ENCODE results near the gene FRAS1. TPM values are rescaled to one million over a fixed set of nuclear protein-coding genes. Genes with fewer than 3 reads are reported as not detected.

Gene FRAS1
- total and polyA plus RNA-seq, 9 of the 15 experiments (the other 6 are each of a cell fraction or from before 2014, with no cell fraction given), result under 0.01 to 0.11 (median 0.04) TPM; not detected in 2

DNA sequence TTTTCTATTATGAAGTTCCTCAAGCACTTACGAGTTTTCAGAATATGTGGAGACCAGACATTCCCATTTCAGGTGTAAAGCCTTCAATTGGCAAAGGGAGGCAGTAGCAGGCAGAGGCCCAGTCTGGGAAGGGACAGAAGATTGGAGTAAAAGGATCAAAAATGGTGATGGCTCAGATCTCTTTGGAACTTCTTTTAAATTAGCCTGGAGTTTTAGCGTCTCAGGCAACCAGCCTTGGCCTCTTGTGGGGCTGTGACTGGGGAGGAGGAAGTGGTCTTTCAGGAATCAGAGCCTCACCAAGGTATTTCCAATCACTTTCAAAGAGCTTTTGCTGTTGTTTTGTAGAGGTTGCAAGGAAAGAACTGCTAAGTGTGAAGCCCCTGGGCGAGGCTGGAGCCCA, 239.1 kb downstream of the FRAS1 start:
- 0% methylated on average over 3 of the region's 3 CpGs for WGBS (ENCODE audit: insufficient coverage, low coverage, missing lambda C conversion rate)
- no peaks in the 10 kb centered on the region for H3K36me3 ChIP-seq (ENCODE audit: control insufficient read depth, insufficient read depth, low read length)
- H3K4me3 ChIP-seq, result no peak overlapping the region
- H3K4me2 ChIP-seq (ENCODE audit: insufficient read depth, low read length), result no peak overlapping the region
- peaks cover 0 to 6% of the 10 kb centered on the region in 2 experiments; a peak in 2 of 5 replicates for H3K27me3 ChIP-seq (ENCODE audit: control insufficient read depth in 2 of 2, insufficient read depth in 2 of 2, low read length in 2 of 2)
- H3K79me2 ChIP-seq (ENCODE audit: control insufficient read depth, insufficient read depth, low read length), result no peaks in the 10 kb centered on the region
- no peak for DNase-seq (ENCODE audit: extremely low read depth in 1 of 4, low spot score in 3 of 4)
- no TSS peak for BruUV-seq (replicated peaks)
- TF ChIP-seq, protein P1, sequence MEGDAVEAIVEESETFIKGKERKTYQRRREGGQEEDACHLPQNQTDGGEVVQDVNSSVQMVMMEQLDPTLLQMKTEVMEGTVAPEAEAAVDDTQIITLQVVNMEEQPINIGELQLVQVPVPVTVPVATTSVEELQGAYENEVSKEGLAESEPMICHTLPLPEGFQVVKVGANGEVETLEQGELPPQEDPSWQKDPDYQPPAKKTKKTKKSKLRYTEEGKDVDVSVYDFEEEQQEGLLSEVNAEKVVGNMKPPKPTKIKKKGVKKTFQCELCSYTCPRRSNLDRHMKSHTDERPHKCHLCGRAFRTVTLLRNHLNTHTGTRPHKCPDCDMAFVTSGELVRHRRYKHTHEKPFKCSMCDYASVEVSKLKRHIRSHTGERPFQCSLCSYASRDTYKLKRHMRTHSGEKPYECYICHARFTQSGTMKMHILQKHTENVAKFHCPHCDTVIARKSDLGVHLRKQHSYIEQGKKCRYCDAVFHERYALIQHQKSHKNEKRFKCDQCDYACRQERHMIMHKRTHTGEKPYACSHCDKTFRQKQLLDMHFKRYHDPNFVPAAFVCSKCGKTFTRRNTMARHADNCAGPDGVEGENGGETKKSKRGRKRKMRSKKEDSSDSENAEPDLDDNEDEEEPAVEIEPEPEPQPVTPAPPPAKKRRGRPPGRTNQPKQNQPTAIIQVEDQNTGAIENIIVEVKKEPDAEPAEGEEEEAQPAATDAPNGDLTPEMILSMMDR (IDR thresholded peaks at IDR 0.05 in 2 of 3, conservative IDR thresholded peaks at IDR 0.05 in 1 of 3; ENCODE audit: insufficient read depth in 2 of 3, low read depth in 1 of 3, low read length in 3 of 3), result peak in 2 of 3 experiments; percentile 9 to 12; a peak in 1 of 6 replicates
- TF ChIP-seq YY1 (IDR thresholded peaks at IDR 0.05; ENCODE audit: borderline replicate concordance in 1 of 3, control insufficient read depth in 1 of 3, extremely low read depth in 1 of 3, insufficient read depth in 3 of 3, insufficient read length in 1 of 3, insufficient replicate concordance in 2 of 3, low read depth in 1 of 3, low read length in 2 of 3), result no peak
- no peak for ATAC-seq
- H3K9me3 ChIP-seq (replicated peaks; ENCODE audit: control insufficient read depth, insufficient read depth, low read depth, low read length), result no peaks in the 10 kb centered on the region
- H3K9ac ChIP-seq (ENCODE audit: insufficient read depth in 1 of 2, low read depth in 2 of 2, low read length in 2 of 2), result no peak overlapping the region
- H2AFZ ChIP-seq (ENCODE audit: low read depth, low read length), result no peak overlapping the region
- intact Hi-C loops (cut with micrococcal nuclease), result no loop called here
- POLR2A ChIA-PET, result no interaction called here
- no peaks in the 10 kb centered on the region for H4K20me1 ChIP-seq (replicated peaks; ENCODE audit: control insufficient read depth, insufficient read depth, low read length)
- in situ Hi-C loops (cut with MboI), result no loop called here
- no peak for FAIRE-seq
- H3K4me1 ChIP-seq (replicated peaks in 1 of 2; ENCODE audit: control insufficient read depth in 2 of 2, insufficient read depth in 2 of 2, low read length in 2 of 2), result no peaks in the 10 kb centered on the region
- H3K27ac ChIP-seq (ENCODE audit: extremely low read depth, low read depth, low read length), result no peak overlapping the region
- CTCF ChIA-PET (ENCODE audit: low intra/inter-chr PET ratio), result no interaction called here
- H3K9me1 ChIP-seq (ENCODE audit: control insufficient read depth, insufficient read depth, low read length), result no peaks in the 10 kb centered on the region
